GM12865 (cell line): ENCODE data around the gene PTPRA.

Experiments used
- DNase-seq: peaks from one replicate; pipeline ENCODE4 v3.0.0; 2010; ENCODE audit warnings: low read depth
- H3K4me3 ChIP-seq: 2 replicates; pipeline ENCODE4 v1.5.1; 2011; ENCODE audit warnings: mild to moderate bottlenecking, low read depth, low read length, control low read depth
- CTCF ChIP-seq: IDR thresholded peaks from 2 replicates; pipeline ENCODE4 v1.5.1; 2011; ENCODE audit warnings: low read length, control low read depth, low read depth, inconsistent platforms; ENCODE audit not compliant: insufficient read depth; ENCODE audit errors: missing control alignments

PTPRA gene

DNA sequence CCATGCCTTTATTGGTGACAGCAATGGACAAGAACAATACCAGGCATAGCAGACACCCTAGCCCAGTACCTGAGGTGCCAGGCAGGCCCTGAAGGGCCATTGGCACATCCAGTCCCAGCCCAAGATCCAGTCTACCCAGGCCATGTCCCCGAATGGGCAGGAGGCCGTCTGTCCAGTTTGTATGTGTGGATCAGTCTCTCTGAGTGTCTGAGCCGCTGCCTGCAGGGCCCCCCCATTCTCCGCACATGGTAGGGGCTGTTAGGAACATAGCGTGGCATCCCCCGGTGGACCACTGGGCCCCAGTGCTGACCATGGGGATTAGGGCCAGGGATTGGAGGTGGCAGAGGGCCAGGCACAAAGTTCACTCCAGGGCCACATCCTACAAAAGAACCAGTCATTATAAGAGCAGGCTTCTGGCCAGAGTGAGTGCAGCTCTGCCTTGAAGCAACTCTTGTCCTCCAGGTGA is 37.9 kb upstream of the PTPRA start:
- H3K4me3 ChIP-seq: no peak overlapping the region
- DNase-seq: no peak
- no peak for TF ChIP-seq CTCF

DNA sequence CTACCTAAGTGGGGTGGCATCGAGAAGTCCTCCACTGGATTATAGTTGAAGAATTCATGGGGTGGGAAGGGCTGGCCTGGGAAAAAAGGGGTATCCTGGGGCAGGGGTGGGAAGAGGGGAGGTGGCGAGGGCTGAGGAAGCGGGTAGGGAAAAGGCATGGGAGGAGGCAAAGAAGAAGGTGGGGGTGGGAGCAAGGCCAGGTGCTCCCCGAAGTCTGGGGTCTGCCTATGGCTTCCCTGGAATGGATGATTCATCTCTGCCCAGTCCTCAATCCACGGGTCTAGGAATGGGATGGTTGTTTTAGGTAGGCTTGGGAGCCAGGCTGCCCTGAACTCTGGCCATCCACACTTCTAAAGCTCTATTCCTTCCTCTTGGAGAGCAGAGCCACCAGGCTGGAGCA is 37.2 kb upstream of the PTPRA start:
- no peak for TF ChIP-seq CTCF
- H3K4me3 ChIP-seq: no peak overlapping the region
- no peak for DNase-seq

GRCh38 chr20:2837221-2837960 is 35.9 kb upstream of the PTPRA start:
- no peak for TF ChIP-seq CTCF
- DNase-seq: no peak

DNA sequence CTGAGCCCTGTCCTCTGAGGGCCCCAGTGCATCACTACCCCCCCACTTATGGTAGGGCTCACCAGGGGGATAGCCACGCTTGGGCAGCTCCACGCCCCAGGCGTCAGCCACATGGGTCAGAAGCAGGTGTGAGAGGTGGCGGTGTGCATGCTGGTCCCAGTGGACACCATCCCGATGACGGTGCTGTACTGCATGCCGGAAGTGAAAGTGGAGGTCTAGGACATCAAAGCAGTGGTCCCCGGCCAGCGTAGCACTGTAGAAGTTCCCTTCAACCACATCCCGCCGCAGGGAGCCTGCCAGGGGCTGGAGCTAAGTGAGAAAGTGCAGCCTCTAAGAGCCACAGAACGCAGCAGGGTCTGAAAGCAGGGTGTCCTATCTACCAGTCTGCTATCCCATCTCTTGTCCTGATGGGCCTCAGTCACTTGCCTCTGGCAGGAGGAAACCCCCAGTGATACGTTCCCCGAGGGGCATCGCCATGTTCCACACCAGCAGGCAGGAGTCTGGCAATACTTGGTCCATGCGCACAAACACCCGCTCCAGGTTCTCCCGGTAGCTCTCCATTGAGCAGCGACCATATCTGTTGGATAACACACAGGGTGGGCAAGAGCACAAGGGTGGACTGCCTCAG is 35.0 kb upstream of the PTPRA start:
- DNase-seq: peak; percentile 82
- no peak overlapping the region for H3K4me3 ChIP-seq
- no peak for TF ChIP-seq CTCF

More at GRCh38 chr20:2837221-2837960, 35.9 kb upstream of the PTPRA start:
- H3K4me3 ChIP-seq: no peak overlapping the region

DNA sequence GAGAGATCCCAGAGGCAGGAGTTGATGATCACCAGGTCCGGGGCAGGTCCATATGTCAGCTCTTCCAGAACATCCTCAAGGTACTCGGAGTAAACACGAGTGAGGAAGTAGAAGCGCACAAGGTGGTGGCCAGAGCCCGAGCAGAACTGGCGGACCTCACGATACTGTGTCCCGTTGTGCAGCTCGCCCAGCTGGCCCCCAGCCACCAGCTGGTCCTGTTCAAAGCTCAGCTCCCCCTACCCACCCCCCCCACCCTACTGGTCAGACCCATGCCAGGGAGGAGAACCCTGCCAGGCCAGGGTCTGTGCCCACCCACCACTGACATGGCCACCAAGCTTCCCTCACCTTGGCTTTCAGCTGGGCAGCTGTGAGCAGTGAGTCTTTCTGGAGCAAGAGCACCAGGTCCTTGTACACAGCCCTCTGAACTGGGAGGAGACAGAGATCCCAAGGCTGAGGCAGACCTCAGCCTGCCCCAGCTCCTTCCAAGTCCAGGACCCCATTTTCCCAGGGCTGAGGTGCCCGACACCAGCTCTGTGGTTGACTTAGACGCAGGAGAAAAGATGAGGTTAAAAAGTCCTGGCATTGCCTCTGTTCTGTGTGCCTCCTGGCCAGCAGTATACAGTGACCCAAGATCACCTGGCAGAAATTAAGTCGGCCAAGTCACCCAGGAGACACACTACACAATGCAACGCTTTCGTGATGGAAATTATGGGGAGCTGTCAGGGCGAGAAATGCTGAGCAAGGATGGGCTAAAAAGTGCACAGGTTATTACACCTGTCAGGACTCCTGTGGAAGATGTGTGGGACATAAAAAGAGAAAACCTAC is 34.2 kb upstream of the PTPRA start:
- no peak overlapping the region for H3K4me3 ChIP-seq
- TF ChIP-seq CTCF: no peak
- no peak for DNase-seq

- H3K4me3 ChIP-seq: peak overlapping the region; percentile 99
- no peak for TF ChIP-seq CTCF
These were observed 33.5 kb upstream of the PTPRA start for GRCh38 chr20:2839732-2840137.

More at GRCh38 chr20:2839732-2840137, 33.5 kb upstream of the PTPRA start:
- no peak for DNase-seq
